HG02588 (cell line): ENCODE measurements around the gene KLF5.

Source experiments
- ATAC-seq: cut with Tn5 transposase; IDR thresholded peaks from one replicate; pipeline ENCODE4 v1.9.1; 2021; ENCODE audit warnings: mild to moderate bottlenecking, moderate library complexity; ENCODE audit not compliant: unreplicated experiment

Gene KLF5

GRCh38 chr13:73059460-73060250, 850 bp downstream of the KLF5 start:
- ATAC-seq = peak; percentile 32

- ATAC-seq = no peak
Measured at GRCh38 chr13:73060251-73061160, 1.7 kb downstream of the KLF5 start.

- no peak for ATAC-seq
Measured at GRCh38 chr13:73061473-73061872, 2.7 kb downstream of the KLF5 start.

DNA sequence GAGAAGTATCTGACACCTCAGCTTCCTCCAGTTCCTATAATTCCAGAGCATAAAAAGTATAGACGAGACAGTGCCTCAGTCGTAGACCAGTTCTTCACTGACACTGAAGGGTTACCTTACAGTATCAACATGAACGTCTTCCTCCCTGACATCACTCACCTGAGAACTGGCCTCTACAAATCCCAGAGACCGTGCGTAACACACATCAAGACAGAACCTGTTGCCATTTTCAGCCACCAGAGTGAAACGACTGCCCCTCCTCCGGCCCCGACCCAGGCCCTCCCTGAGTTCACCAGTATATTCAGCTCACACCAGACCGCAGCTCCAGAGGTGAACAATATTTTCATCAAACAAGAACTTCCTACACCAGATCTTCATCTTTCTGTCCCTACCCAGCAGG, 3.1 kb downstream of the KLF5 start:
- ATAC-seq = no peak

DNA sequence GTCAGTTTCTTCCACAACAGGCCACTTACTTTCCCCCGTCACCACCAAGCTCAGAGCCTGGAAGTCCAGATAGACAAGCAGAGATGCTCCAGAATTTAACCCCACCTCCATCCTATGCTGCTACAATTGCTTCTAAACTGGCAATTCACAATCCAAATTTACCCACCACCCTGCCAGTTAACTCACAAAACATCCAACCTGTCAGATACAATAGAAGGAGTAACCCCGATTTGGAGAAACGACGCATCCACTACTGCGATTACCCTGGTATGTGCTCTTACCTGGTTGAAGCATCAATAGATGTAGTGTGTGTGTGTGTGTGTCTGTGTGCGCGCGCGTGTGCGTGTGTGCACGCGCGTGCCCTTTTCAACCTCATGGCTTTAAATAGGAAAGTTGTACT, 3.7 kb downstream of the KLF5 start:
- no peak for ATAC-seq

DNA sequence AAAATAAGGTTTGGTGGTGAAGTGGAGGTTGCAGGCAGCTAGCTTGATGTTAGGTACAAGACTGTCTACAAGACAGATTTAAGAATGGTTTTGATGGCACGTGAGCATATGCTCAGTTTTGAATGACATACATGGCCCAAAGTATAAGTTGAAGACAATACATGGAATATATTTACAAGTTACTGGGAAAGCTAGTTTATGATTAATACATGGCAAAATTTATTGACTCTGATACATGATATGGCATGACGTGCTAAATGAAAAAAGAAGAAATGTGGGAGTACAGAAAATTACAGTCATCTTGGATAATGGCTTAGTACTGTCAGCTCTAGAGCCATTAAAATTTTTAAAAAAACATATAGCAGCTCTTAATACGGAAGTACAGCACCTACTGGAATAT, 4.4 kb downstream of the KLF5 start:
- no peak for ATAC-seq

DNA sequence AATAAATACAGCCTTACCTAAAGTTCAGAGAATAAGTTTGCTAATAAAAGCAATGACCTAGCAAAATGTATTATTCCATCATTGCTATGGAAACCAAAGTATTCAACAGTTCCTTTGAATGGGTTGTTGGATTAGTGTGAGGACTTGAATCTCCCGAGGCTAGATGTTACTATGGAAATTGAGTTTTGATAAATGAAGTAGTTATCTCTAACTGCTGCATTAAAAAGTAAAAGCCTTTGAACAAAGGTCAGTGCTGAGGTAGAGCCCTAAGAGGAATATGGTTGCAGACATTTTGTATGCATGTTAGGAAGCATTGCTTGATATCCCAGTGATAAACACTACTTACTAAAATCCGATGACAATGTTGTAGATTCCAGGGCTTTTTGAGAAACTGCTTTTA, 6.2 kb downstream of the KLF5 start:
- no peak for ATAC-seq

DNA sequence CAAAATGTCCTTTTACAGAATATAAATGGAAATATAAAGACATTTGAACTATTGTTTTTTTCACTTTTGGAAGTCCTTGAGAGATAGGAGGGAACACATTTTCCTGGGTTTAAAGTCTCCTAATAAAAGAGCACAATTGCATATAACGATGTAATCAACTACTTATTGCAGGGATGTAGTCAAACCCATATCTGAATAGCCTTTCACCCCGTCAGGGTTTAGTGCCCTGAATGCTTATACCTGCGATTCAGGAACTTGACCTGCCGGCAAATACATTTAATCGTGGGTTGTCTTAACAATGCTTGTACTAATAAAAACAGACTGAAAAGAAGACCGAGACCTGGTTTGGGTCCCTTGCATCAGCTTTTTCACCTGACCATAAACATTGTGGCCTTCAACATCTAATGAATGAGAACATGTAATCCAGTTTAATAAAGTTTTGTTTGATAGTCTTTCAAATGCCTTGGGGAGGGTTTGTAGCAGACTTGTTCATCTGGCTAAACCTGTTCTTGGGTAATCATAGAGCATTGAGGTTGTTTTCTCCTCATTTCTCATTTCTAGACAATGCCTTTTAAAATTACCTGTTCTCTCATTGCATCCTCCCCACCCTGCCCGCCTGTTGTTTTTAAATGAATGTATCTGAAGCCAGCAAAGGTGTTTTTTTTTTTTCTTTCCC, 7.0 kb downstream of the KLF5 start:
- ATAC-seq = no peak

- no peak for ATAC-seq
Measured at GRCh38 chr13:73069206-73069805, 10.5 kb downstream of the KLF5 start.

DNA sequence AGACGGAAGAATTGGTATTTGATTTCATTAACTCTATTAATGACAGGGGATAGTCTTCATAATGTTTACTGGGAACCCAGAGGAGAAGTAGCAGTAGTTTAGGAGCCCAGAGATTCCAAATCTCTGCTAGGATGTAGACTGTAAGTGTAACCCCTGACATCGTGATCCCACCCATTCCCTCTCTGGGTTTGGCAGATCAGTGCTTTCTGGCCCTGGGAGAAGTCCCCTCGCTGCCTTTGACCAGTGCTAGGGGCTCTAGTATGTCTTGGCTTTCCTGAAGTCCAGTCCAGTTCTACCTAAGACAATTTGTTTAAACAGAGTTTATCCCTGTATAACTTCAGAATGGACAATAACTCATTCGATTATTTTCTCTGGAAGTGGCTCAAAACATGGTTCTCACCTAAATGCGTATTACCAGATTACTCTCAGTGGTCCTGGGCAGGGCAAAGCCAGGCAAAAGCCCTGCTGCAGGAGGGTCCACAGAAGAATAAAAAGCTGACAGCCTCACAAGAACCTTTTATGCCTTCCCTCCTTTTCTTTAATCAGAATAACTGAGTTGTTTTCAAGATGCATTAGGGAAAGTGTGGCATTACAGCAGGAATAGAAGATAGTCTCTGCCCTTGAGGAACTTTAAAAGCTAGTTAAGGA, 11.8 kb downstream of the KLF5 start:
- ATAC-seq = no peak

- no peak for ATAC-seq
Measured at GRCh38 chr13:73072239-73072900, 13.6 kb downstream of the KLF5 start.

GRCh38 chr13:73073050-73073449, 14.2 kb downstream of the KLF5 start:
- no peak for ATAC-seq

DNA sequence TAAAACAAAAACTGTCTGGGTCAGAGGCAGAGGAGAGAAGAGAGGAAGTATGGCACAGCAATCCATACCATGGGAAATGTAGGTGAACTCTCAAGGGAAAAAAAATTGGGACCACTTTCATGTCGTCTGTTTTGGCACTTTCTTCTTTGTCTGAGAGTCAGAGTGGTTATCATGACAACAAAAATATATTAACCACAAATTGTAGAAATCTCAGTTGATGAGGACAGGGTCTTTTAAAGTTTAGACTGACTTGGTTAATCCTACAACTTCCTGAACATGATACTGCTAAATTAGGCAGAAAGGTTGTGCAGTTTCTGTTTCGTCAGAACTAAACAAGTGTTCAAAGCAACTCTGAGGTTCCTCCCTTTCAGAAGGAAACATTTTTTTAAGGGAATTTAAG, 15.2 kb downstream of the KLF5 start:
- ATAC-seq = no peak

DNA sequence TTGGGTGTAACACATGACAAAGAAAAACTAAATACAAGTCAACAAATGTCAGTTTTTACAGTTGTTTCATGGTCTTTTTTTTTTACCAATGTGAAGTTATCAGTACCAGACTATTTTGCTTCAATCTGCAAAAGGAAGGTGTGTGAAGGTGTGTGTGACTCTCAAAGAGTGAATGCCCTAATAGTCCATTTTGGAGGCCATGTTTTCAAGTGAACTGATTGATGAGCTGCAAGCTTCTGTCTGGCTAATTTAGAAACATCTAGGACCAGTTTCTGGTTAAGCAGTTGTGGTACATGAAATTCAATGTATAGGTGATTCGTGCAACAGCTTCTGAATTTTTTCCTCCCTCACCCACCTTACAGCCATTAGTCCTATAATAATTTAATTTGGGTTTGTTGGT, 16.1 kb downstream of the KLF5 start:
- no peak for ATAC-seq

GRCh38 chr13:73075546-73075945, 16.7 kb downstream of the KLF5 start:
- no peak for ATAC-seq

GRCh38 chr13:73075954-73076353, 17.1 kb downstream of the KLF5 start:
- ATAC-seq = no peak

DNA sequence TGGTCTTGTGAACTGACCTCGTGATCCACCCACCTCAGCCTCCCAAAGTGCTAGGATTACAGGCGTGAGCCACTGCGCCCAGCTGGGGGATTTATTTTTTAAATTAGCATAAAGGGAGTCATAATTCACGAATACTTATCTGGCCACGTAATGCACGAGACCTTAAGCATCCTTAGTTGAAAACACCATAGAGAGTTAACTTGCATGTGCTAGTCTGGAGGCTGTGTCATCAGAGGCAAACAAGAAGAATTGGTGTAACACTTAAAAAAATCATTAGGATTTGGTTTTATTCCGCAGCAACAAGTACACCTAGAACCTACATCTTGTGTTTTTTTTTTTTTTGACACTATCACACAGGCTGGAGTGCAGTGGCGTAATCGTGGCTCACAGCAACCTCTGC, 19.1 kb downstream of the KLF5 start:
- no peak for ATAC-seq

- ATAC-seq = no peak
Measured at GRCh38 chr13:73079359-73079758, 20.6 kb downstream of the KLF5 start.

GRCh38 chr13:73081256-73081915, 22.6 kb downstream of the KLF5 start:
- no peak for ATAC-seq

DNA sequence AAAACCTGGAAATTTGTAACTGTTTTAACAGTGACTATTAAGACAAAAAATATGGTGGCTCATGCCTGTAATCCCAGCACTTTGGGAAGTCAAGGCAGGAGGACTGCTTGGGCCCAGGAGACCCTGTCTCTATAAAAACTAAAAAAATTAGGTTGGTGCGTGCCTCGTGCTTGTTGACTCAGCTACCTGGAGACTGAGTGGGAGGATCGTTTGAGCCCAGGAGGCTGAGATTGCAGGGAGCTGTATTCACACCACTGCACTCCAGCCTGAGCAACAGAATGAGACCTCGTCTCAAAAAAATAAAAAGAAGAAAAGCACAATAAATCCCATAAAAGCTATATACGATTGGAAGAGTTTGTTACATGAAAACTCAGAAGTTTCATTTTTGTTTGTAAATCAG, 23.7 kb downstream of the KLF5 start:
- ATAC-seq = no peak
